Measurements from ENCODE around the gene CACHD1.

GRCh38 chr1:64516803-64517568 lies 47.1 kb downstream of the CACHD1 start:
- no peak for TF ChIP-seq CTCF (IDR thresholded peaks at IDR 0.05; ENCODE audit: low read depth, low read length)
- TF ChIP-seq EZH2phosphoT487 (IDR thresholded peaks at IDR 0.05; ENCODE audit: low read depth) = no peak
